H9 (cell line): ENCODE results near the gene ATL1. TPM values are rescaled to one million over a fixed set of nuclear protein-coding genes. Genes with fewer than 3 reads are reported as not detected.

Experiments
- DNase-seq: peaks from one replicate; pipeline ENCODE4 v3.0.0-alpha.2; 2017
- H2AFZ ChIP-seq: one replicate; pipeline ENCODE4 v1.6.1; 2013; ENCODE audit warnings: mild to moderate bottlenecking, low read length, control low read depth, moderate library complexity
- H2AK5ac ChIP-seq: 2 replicates; pipeline ENCODE4 v1.6.1; 2013; ENCODE audit warnings: low read length, control low read depth, mixed read lengths; ENCODE audit not compliant: insufficient read length
- H2BK120ac ChIP-seq: one replicate; pipeline ENCODE4 v1.6.1; 2013; ENCODE audit warnings: low read depth, mild to moderate bottlenecking, low read length, control low read depth, inconsistent platforms; ENCODE audit not compliant: poor library complexity, severe bottlenecking
- H2BK12ac ChIP-seq: 2 replicates; pipeline ENCODE4 v1.6.1; 2013; ENCODE audit warnings: low read length, control low read depth, mixed read lengths, low read depth; ENCODE audit not compliant: insufficient read length
- H2BK15ac ChIP-seq: 2 replicates; pipeline ENCODE4 v1.6.1; 2013; ENCODE audit warnings: low read depth, low read length, control low read depth
- H2BK20ac ChIP-seq: one replicate; pipeline ENCODE4 v1.6.1; 2013; ENCODE audit warnings: low read depth, mild to moderate bottlenecking, low read length, control low read depth, inconsistent platforms; ENCODE audit not compliant: poor library complexity, severe bottlenecking
- H2BK5ac ChIP-seq: 2 replicates; pipeline ENCODE4 v1.6.1; 2013; ENCODE audit warnings: low read length, control low read depth, mixed read lengths; ENCODE audit not compliant: insufficient read length
- H3K14ac ChIP-seq: 2 replicates; pipeline ENCODE4 v1.6.1; 2013; ENCODE audit warnings: low read length, control low read depth; ENCODE audit not compliant: insufficient read depth
- H3K18ac ChIP-seq: 2 replicates; pipeline ENCODE4 v1.6.1; 2013; ENCODE audit warnings: low read depth, mild to moderate bottlenecking, mixed read lengths, low read length, control low read depth; ENCODE audit not compliant: insufficient read length
- H3K23ac ChIP-seq: 2 replicates; pipeline ENCODE4 v1.6.1; 2013; ENCODE audit warnings: low read length, control low read depth, mixed read lengths, low read depth; ENCODE audit not compliant: insufficient read length
- H3K23me2 ChIP-seq: 2 replicates; pipeline ENCODE4 v1.6.1; 2013; ENCODE audit warnings: low read depth, mild to moderate bottlenecking, mixed read lengths, low read length, control low read depth; ENCODE audit not compliant: insufficient read length, poor library complexity, severe bottlenecking
- H3K27ac ChIP-seq: 2 replicates; pipeline ENCODE4 v1.5.1; 2013; ENCODE audit warnings: low read length, control low read depth, mixed read lengths, low read depth; ENCODE audit not compliant: insufficient read length
- H3K27me3 ChIP-seq: 2 replicates; pipeline ENCODE4 v1.6.1; 2013; ENCODE audit warnings: low read length, control low read depth, inconsistent platforms; ENCODE audit not compliant: insufficient read depth
- H3K4ac ChIP-seq: 2 replicates; pipeline ENCODE4 v1.6.1; 2013; ENCODE audit warnings: low read depth, mild to moderate bottlenecking, control low read depth, inconsistent platforms, low read length, moderate library complexity
- H3K4me1 ChIP-seq: 2 replicates; pipeline ENCODE4 v1.6.1; 2013; ENCODE audit warnings: low read length, control low read depth, inconsistent platforms; ENCODE audit not compliant: insufficient read depth
- H3K4me2 ChIP-seq: 2 replicates; pipeline ENCODE4 v1.6.1; 2013; ENCODE audit warnings: low read length, control low read depth, mixed read lengths; ENCODE audit not compliant: insufficient read length, insufficient read depth
- H3K56ac ChIP-seq: 2 replicates; pipeline ENCODE4 v1.6.1; 2013; ENCODE audit warnings: low read depth, mild to moderate bottlenecking, mixed read lengths, low read length, control low read depth; ENCODE audit not compliant: insufficient read length
- H3K79me1 ChIP-seq: 2 replicates; pipeline ENCODE4 v1.6.1; 2013; ENCODE audit warnings: low read depth, mild to moderate bottlenecking, moderate library complexity, low read length, control low read depth, inconsistent platforms; ENCODE audit not compliant: insufficient read depth, poor library complexity, severe bottlenecking
- H3K79me2 ChIP-seq: 2 replicates; pipeline ENCODE4 v1.6.1; 2013; ENCODE audit warnings: low read length, control low read depth, inconsistent platforms; ENCODE audit not compliant: insufficient read depth
- H3K9ac ChIP-seq: 2 replicates; pipeline ENCODE4 v1.6.1; 2013; ENCODE audit warnings: low read length, control low read depth, mixed read lengths; ENCODE audit not compliant: insufficient read length; ENCODE audit errors: extremely low read depth
- H3K9me3 ChIP-seq: one replicate; pipeline ENCODE4 v1.6.1; 2013; ENCODE audit warnings: low read depth, low read length, inconsistent platforms; ENCODE audit not compliant: control insufficient read depth
- H3T11ph ChIP-seq: one replicate; pipeline ENCODE4 v1.6.1; 2013; ENCODE audit warnings: mild to moderate bottlenecking, low read length, control low read depth, inconsistent platforms
- H4K20me1 ChIP-seq: one replicate; pipeline ENCODE4 v1.6.1; 2013; ENCODE audit not compliant: control insufficient read depth, insufficient read length, insufficient read depth
- H4K5ac ChIP-seq: 2 replicates; pipeline ENCODE4 v1.6.1; 2013; ENCODE audit warnings: low read depth, mild to moderate bottlenecking, mixed read lengths, low read length, control low read depth; ENCODE audit not compliant: insufficient read length
- H4K8ac ChIP-seq: replicated peaks from 2 replicates; pipeline ENCODE4 v1.6.1; 2013; ENCODE audit warnings: low read length, control low read depth, mixed read lengths, low read depth; ENCODE audit not compliant: insufficient read length
- H4K91ac ChIP-seq: 2 replicates; pipeline ENCODE4 v1.6.1; 2013; ENCODE audit warnings: low read depth, mild to moderate bottlenecking, moderate library complexity, mixed read lengths, low read length, control low read depth; ENCODE audit not compliant: insufficient read length
- H3K27ac Mint-ChIP-seq, 3 experiments: 2 replicates in 2 of 3; 3 replicates in 1 of 3; pipeline ENCODE4 v1.8.0; 2020 to 2021; ENCODE audit warnings: mixed read lengths in 3 of 3, mild to moderate bottlenecking in 1 of 3, moderate library complexity in 1 of 3
- H3K27me3 Mint-ChIP-seq: 2 replicates; pipeline ENCODE4 v1.8.0; 2021; ENCODE audit warnings: low read depth, mild to moderate bottlenecking, moderate library complexity, mixed read lengths
- H3K36me3 Mint-ChIP-seq, 3 experiments: 2 replicates in 2 of 3; 3 replicates in 1 of 3; pipeline ENCODE4 v1.8.0; 2020 to 2021; ENCODE audit warnings: low read depth in 3 of 3, mixed read lengths in 3 of 3; ENCODE audit not compliant: insufficient read depth in 1 of 3
- H3K4me1 Mint-ChIP-seq, 2 experiments: 2 replicates each; pipeline ENCODE4 v1.8.0; 2020; ENCODE audit warnings: mixed read lengths in 2 of 2
- H3K4me3 Mint-ChIP-seq, 2 experiments: 2 replicates in 1 of 2; 3 replicates in 1 of 2; pipeline ENCODE4 v1.8.0; 2020 to 2021; ENCODE audit warnings: mild to moderate bottlenecking in 2 of 2, mixed read lengths in 2 of 2, moderate library complexity in 1 of 2
- H3K9me3 Mint-ChIP-seq, 2 experiments: 2 replicates in 1 of 2; 3 replicates in 1 of 2; pipeline ENCODE4 v1.8.0; 2020; ENCODE audit warnings: mild to moderate bottlenecking in 2 of 2, mixed read lengths in 2 of 2, moderate library complexity in 1 of 2
- WGBS: extraction: QIAGEN DNeasy Blood & Tissue Kit; methylation state at CpG from one replicate; pipeline ENCODE4 v1.1.7; 2013; ENCODE audit warnings: missing lambda C conversion rate, low lambda C conversion rate, mixed read lengths; ENCODE audit not compliant: insufficient read length; ENCODE audit errors: extremely low coverage; 5-methylcytosine and 5-hydroxymethylcytosine counted together
- total RNA-seq: library from RNA; stranded (reverse); gene quantifications from 2 replicates; pipeline ENCODE4 v1.2.1, GENCODE V29; 2021
- TF ChIP-seq, protein P1 (sequence below): fragments of 200-600 bp; sonication (generic); conservative IDR thresholded peaks from 3 replicates; pipeline ENCODE4 v1.8.0; 2021; ENCODE audit warnings: antibody characterized with exemption, mild to moderate bottlenecking

The ATL1 gene
- total RNA-seq, 1 experiment from 2014 or later: 3.0 TPM

DNA sequence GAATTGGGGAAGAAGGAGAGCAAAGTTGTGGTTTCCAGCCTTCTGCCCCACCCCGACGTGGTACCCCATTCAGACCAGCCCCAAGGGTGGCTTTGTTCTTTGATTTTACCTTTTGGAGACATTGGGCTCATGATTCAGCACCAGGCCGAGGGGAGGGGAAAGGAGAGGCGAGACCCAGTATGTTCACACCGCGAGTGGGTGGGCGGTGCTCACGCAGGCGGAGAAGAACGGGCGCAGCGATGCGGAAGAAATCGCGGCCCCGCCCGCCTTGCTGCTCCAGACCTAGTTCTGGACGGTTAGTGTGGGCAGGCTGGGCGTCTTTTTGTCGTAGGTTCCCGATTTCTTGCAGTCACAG, 963 bp downstream of the ATL1 start:
- 0 out of 7 replicates have a peak overlapping the region, but pooled peaks of 1 of the 3 experiments have one; percentile 83 for H3K27ac Mint-ChIP-seq

More for the DNA sequence above, 963 bp downstream of the ATL1 start:
- Histone ChIP-seq H3K23ac (no peak overlapping the region), H2AFZ (peak overlapping the region; percentile 71), H3K27ac (no peak overlapping the region), H3K9ac (peak overlapping the region; percentile 81), H3K4ac (no peak overlapping the region; the same call in 1 of the 2 replicates), H3K27me3 (peaks cover 4% of the 10 kb centered on the region; the same call in 1 of the 2 replicates), H2BK5ac (no peak overlapping the region), H3K56ac (no peak overlapping the region), H3K18ac (peak overlapping the region; percentile 71), H2BK12ac (no peak overlapping the region), H4K91ac (no peak overlapping the region), H2BK15ac (no peak overlapping the region), H3T11ph (no peak overlapping the region), H4K8ac (peak overlapping the region; percentile 95), H3K4me1 (no peaks in the 10 kb centered on the region), H3K14ac (peak overlapping the region; percentile 84), H2BK120ac (no peak overlapping the region), H2BK20ac (no peak overlapping the region), H3K9me3 (no peaks in the 10 kb centered on the region), H3K79me1 (no peaks in the 10 kb centered on the region), H3K4me2 (peak overlapping the region; percentile 95), H2AK5ac (no peak overlapping the region), H4K20me1 (no peaks in the 10 kb centered on the region), H3K23me2 (peaks cover 12% of the 10 kb centered on the region), H4K5ac (peak overlapping the region; percentile 34), H3K79me2 (no peaks in the 10 kb centered on the region)
- no CpG with 5 or more reads among the region's 21 CpGs for WGBS
- Mint-ChIP-seq H3K27me3 (peaks cover 52% of the 10 kb centered on the region), H3K9me3 (peaks cover 0 to 2% of the 10 kb centered on the region in 2 experiments; a peak in 1 of 5 replicates), H3K4me1 (peaks cover 11 to 16% of the 10 kb centered on the region in 2 experiments), H3K4me3 (peak overlapping the region; percentile 80 to 88), H3K36me3 (no peaks in the 10 kb centered on the region)
- peak; percentile 36 for DNase-seq
- TF ChIP-seq, protein P1, sequence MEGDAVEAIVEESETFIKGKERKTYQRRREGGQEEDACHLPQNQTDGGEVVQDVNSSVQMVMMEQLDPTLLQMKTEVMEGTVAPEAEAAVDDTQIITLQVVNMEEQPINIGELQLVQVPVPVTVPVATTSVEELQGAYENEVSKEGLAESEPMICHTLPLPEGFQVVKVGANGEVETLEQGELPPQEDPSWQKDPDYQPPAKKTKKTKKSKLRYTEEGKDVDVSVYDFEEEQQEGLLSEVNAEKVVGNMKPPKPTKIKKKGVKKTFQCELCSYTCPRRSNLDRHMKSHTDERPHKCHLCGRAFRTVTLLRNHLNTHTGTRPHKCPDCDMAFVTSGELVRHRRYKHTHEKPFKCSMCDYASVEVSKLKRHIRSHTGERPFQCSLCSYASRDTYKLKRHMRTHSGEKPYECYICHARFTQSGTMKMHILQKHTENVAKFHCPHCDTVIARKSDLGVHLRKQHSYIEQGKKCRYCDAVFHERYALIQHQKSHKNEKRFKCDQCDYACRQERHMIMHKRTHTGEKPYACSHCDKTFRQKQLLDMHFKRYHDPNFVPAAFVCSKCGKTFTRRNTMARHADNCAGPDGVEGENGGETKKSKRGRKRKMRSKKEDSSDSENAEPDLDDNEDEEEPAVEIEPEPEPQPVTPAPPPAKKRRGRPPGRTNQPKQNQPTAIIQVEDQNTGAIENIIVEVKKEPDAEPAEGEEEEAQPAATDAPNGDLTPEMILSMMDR: no peak
